Suprapubic skin (tissue), 4 donors: Measurements from ENCODE around the gene ARL8A. TPM values are rescaled to one million over a fixed set of nuclear protein-coding genes. Genes with fewer than 3 reads are reported as not detected.

Source experiments
- DNase-seq, 2 donors: peaks; one replicate each; pipeline ENCODE4 v3.0.0-alpha.2; 2019; ENCODE audit warnings: low spot score in 2 of 2
- H3K27ac ChIP-seq: fragments of 200-600 bp; sonication (generic); one replicate; pipeline ENCODE4 v1.5.1; 2019
- H3K27me3 ChIP-seq: fragments of 200-600 bp; sonication (generic); one replicate; pipeline ENCODE4 v1.5.1; 2019
- H3K36me3 ChIP-seq: fragments of 200-600 bp; sonication (generic); one replicate; pipeline ENCODE4 v1.5.1; 2019
- H3K4me1 ChIP-seq: fragments of 200-600 bp; sonication (generic); one replicate; pipeline ENCODE4 v1.5.1; 2019
- H3K4me3 ChIP-seq: fragments of 200-600 bp; sonication (generic); one replicate; pipeline ENCODE4 v1.5.1; 2019; ENCODE audit warnings: mild to moderate bottlenecking
- H3K9me3 ChIP-seq: fragments of 200-600 bp; sonication (generic); one replicate; pipeline ENCODE4 v1.5.1; 2019
- EP300 ChIP-seq: sonication (generic); formaldehyde crosslinking; IDR thresholded peaks from one replicate; pipeline ENCODE4 v1.6.1; 2017; ENCODE audit warnings: antibody characterized with exemption
- POLR2A ChIP-seq, 2 donors: fragments of 450-650 bp; IDR thresholded peaks; one replicate each; pipeline ENCODE4 v1.6.1; 2017; ENCODE audit warnings: antibody characterized with exemption in 2 of 2, mild to moderate bottlenecking in 2 of 2, moderate library complexity in 2 of 2
- POLR2AphosphoS5 ChIP-seq, 3 donors: sonication (generic); formaldehyde crosslinking; IDR thresholded peaks; one replicate each; pipeline ENCODE4 v1.6.1; 2017; ENCODE audit warnings: antibody characterized with exemption in 3 of 3
- WGBS: methylation state at CpG from one replicate; pipeline ENCODE4 v1.1.5; 2018; 5-methylcytosine and 5-hydroxymethylcytosine counted together
- total RNA-seq, 4 donors: library from RNA; depleted of rRNA; stranded (reverse); fragments of >200 nt; gene quantifications; one replicate each; pipeline ENCODE4 v1.1.0, GENCODE V29; 2016
- TF ChIP-seq, protein P1 (sequence below), 2 donors: fragments of 200-600 bp in 1 of 2; fragments of 450-650 bp in 1 of 2; sonication (generic) in 1 of 2; IDR thresholded peaks; one replicate each; pipeline ENCODE4 v1.5.1; 2016 to 2019; ENCODE audit warnings: antibody characterized with exemption in 2 of 2, mild to moderate bottlenecking in 1 of 2, moderate library complexity in 1 of 2

ARL8A gene
- total RNA-seq, 4 donors from 2014 or later: 41.1 to 46.3 (median 43.0) TPM

DNA sequence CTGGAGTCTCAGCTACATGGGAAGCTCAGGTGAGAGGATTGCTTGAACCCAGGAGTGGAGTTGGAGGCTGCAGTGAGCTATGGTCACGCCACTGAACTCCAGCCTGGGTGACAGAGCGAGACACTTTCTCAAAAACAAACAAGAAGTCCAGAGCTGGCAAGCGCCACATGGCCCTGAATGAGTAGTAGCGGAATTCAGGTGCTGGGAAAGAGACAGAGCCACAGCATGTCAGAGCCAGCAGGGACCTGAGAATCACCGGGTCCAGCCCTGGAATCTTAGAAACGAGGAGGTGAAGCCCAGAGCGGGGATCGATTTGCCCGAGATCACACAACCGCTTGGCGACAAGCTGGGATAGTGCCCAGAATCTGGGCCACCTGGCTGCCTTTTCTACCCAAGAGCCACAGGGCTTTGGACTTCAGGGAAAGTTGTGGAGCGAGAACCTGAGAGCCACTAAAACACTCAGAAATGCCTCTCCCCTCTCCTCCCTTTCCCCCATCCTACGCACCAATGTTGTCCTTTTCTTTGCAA lies 9.8 kb downstream of the ARL8A start:
- H3K27ac ChIP-seq: peak overlapping the region; percentile 93
- no peaks in the 10 kb centered on the region for H3K9me3 ChIP-seq
- no peaks in the 10 kb centered on the region for H3K27me3 ChIP-seq
- TF ChIP-seq, protein P1, sequence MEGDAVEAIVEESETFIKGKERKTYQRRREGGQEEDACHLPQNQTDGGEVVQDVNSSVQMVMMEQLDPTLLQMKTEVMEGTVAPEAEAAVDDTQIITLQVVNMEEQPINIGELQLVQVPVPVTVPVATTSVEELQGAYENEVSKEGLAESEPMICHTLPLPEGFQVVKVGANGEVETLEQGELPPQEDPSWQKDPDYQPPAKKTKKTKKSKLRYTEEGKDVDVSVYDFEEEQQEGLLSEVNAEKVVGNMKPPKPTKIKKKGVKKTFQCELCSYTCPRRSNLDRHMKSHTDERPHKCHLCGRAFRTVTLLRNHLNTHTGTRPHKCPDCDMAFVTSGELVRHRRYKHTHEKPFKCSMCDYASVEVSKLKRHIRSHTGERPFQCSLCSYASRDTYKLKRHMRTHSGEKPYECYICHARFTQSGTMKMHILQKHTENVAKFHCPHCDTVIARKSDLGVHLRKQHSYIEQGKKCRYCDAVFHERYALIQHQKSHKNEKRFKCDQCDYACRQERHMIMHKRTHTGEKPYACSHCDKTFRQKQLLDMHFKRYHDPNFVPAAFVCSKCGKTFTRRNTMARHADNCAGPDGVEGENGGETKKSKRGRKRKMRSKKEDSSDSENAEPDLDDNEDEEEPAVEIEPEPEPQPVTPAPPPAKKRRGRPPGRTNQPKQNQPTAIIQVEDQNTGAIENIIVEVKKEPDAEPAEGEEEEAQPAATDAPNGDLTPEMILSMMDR (IDR thresholded peaks at IDR 0.05): no peak
- no peak for TF ChIP-seq EP300
- TF ChIP-seq POLR2AphosphoS5 (IDR thresholded peaks at IDR 0.05): no peak
- no peak for TF ChIP-seq POLR2A (IDR thresholded peaks at IDR 0.05)
- DNase-seq: no peak
- peaks cover 57% of the 10 kb centered on the region for H3K4me1 ChIP-seq
- H3K36me3 ChIP-seq: peaks cover 41% of the 10 kb centered on the region
- 69% methylated on average over 13 of the region's 13 CpGs for WGBS
- no peak overlapping the region for H3K4me3 ChIP-seq

DNA sequence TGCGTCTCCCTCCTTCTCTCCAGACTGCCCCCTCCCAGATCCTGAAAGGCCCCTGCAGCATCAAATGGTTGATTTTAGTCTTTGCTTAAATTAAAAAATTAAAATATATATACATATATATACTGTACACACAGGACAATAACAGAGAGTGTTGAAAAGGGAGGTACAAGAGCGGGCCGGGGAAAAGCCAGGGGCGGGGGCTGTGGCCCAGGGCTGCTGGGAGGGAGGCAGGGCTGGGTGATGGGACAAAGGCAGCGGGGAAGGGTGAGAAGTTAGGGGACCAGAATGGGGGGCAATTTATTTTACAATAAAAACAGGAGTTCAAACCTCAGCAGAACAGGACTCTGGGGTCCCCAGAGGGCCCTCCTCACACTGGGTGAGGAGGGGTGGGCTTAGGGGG lies 10.5 kb downstream of the ARL8A start:
- Histone ChIP-seq H3K27me3 (no peaks in the 10 kb centered on the region), H3K9me3 (no peaks in the 10 kb centered on the region), H3K27ac (peak overlapping the region; percentile 93), H3K4me3 (no peak overlapping the region), H3K36me3 (peaks cover 41% of the 10 kb centered on the region), H3K4me1 (peaks cover 62% of the 10 kb centered on the region)
- 70% methylated on average over 5 of the region's 5 CpGs for WGBS
- no peak for DNase-seq
- TF ChIP-seq POLR2A (IDR thresholded peaks at IDR 0.05): no peak
- no peak for TF ChIP-seq POLR2AphosphoS5 (IDR thresholded peaks at IDR 0.05)
- TF ChIP-seq, protein P1 (IDR thresholded peaks at IDR 0.05): no peak
- TF ChIP-seq EP300: no peak

DNA sequence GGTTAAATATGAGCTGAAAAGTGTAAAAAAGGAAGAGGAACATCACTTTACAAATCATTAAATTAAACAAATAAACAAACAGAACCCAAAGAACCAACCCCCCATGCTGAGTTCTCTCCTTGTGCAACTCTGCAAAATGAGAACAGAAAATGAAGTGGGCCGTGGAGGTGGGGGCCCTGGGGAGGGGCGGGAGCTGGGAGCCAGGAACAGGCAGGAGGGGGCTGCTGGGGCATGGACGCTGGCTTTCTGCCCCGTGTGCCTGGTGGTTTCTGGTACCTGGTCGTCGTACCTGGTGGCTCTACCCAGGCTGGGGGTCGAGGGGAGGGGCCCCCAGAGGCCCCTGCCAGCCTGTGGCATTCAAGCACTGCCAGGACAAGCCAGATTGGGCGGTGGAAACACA lies 11.0 kb downstream of the ARL8A start:
- TF ChIP-seq POLR2AphosphoS5 (IDR thresholded peaks at IDR 0.05) (no peak), EP300 (no peak), POLR2A (IDR thresholded peaks at IDR 0.05) (no peak)
- TF ChIP-seq, protein P1 (IDR thresholded peaks at IDR 0.05): no peak
- peak overlapping the region; percentile 93 for H3K27ac ChIP-seq
- H3K4me1 ChIP-seq: peaks cover 62% of the 10 kb centered on the region
- no peak overlapping the region for H3K4me3 ChIP-seq
- no peak for DNase-seq
- no peaks in the 10 kb centered on the region for H3K27me3 ChIP-seq
- WGBS: 43% methylated on average over 8 of the region's 8 CpGs
- no peaks in the 10 kb centered on the region for H3K9me3 ChIP-seq
- peaks cover 41% of the 10 kb centered on the region for H3K36me3 ChIP-seq

DNA sequence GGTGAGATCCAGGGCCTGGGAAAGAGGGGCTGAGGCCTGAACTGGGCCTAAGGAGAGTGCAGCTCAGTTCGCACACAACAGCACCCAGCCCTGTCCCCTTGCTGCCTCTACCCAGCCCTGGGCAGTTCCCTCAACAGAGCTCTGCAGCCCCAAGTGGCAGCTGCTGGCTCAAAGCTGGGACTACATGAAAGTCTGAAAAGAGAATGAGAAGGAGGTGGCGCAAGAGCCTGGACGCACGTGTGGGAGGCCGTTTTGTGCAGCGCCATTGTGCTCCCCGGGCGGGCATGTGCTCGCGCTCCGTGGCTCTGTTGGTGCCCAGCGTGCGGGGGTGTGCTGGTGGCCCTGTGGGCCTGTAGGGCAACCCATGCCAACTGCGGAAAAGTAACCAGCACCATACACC lies 11.5 kb downstream of the ARL8A start:
- TF ChIP-seq POLR2AphosphoS5 (IDR thresholded peaks at IDR 0.05): peak in 1 of 3 donors; percentile 3
- no peak for TF ChIP-seq EP300
- Histone ChIP-seq H3K27ac (peak overlapping the region; percentile 93), H3K27me3 (no peaks in the 10 kb centered on the region), H3K36me3 (peaks cover 36% of the 10 kb centered on the region), H3K4me1 (peaks cover 62% of the 10 kb centered on the region), H3K9me3 (no peaks in the 10 kb centered on the region), H3K4me3 (peak overlapping the region; percentile 5)
- WGBS: 35% methylated on average over 13 of the region's 14 CpGs
- DNase-seq: no peak

DNA sequence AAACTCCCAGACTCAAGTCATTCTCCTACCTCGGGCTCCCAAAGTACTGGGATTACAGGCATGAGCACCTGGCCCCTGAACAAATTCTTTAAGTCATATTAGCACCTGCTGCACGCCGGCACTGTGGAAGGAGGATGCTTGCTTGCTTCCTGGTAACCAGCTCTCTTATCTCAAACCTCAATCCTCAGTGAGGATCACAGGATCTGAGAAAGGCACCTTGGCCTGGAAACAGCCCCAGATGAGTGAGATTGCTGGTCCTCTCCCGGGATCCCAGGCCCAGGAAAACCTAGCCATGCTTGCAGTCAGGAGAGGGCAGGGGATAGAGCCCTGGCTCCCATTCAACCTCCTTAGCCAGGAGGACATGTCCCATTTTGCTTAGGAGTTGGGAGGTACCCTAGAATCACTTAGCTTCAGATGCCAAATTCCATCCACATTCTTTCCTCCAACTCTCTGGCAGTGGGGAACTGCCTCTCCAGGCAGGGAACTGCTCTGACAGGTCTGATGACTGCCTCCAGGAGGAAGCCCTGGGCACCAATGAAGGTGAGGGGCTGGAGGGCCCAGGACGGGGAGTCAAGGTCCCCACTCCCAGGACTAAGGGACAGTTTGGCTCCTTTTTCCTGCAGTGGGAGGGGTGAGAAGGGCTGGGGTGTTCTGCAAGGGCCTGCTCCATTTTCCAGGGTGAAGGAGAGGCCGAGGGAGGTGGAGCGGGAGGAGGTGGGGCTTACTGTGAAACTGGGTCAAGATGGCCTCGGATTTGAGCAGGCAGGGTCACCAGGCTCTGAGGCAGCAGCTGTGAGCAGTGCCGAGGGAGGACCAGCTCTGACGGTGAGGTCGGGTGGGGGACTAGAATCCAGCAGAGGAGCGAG lies 12.3 kb downstream of the ARL8A start:
- Histone ChIP-seq H3K9me3 (no peaks in the 10 kb centered on the region), H3K27ac (peak overlapping the region; percentile 93), H3K4me1 (peaks cover 62% of the 10 kb centered on the region), H3K36me3 (peaks cover 28% of the 10 kb centered on the region), H3K4me3 (peak overlapping the region; percentile 5), H3K27me3 (no peaks in the 10 kb centered on the region)
- 35% methylated on average over 12 of the region's 12 CpGs for WGBS
- DNase-seq: peak in 1 of 2 donors; percentile 81
- TF ChIP-seq EP300 (no peak), POLR2AphosphoS5 (IDR thresholded peaks at IDR 0.05) (no peak), POLR2A (IDR thresholded peaks at IDR 0.05) (no peak)
- TF ChIP-seq, protein P1 (IDR thresholded peaks at IDR 0.05): no peak
